ENCODE results near the gene PLXNA4. TPM values are rescaled to one million over a fixed set of nuclear protein-coding genes. Genes with fewer than 3 reads are reported as not detected.

The PLXNA4 gene
- total and polyA plus RNA-seq, 2 donors (not counting 1 experiment from before 2014, with no cell fraction given) = not detected

GRCh38 chr7:132286836-132287235 is 289.4 kb downstream of the PLXNA4 start:
- CTCF ChIA-PET = no interaction called here
- intact Hi-C loops (cut with micrococcal nuclease) = no loop called here
- Histone ChIP-seq H3K36me3 (replicated peaks in 1 of 2; ENCODE audit: control extremely low read depth in 1 of 2, control insufficient read depth in 1 of 2, extremely low read depth in 1 of 2, insufficient read depth in 2 of 2, low read length in 1 of 2) (no peaks in the 10 kb centered on the region), H3K4me2 (replicated peaks; ENCODE audit: low read depth, low read length, poor library complexity, severe bottlenecking) (no peak overlapping the region), H3K27ac (ENCODE audit: low read length in 2 of 2) (no peak overlapping the region), H3K79me2 (ENCODE audit: control insufficient read depth, insufficient read depth, low read length) (no peaks in the 10 kb centered on the region), H3K27me3 (replicated peaks in 1 of 4; ENCODE audit: control extremely low read depth in 1 of 4, control insufficient read depth in 3 of 4, insufficient read depth in 4 of 4, low read length in 3 of 4) (no peaks in the 10 kb centered on the region), H3K9ac (ENCODE audit: low read length) (no peak overlapping the region), H2AFZ (ENCODE audit: insufficient read depth, low read depth, low read length, poor library complexity, severe bottlenecking) (no peak overlapping the region), H4K20me1 (ENCODE audit: control insufficient read depth, insufficient read depth, low read length, poor library complexity, severe bottlenecking) (no peaks in the 10 kb centered on the region), H3K4me3 (ENCODE audit: control extremely low read depth in 1 of 5, extremely low read depth in 1 of 5, insufficient read depth in 1 of 5, low read depth in 2 of 5, low read length in 4 of 5) (no peak overlapping the region), H3K4me1 (ENCODE audit: control insufficient read depth in 2 of 2, insufficient read depth in 2 of 2, low read length in 2 of 2) (no peaks in the 10 kb centered on the region), H3K9me3 (ENCODE audit: control extremely low read depth in 1 of 3, control insufficient read depth in 2 of 3, insufficient read depth in 1 of 3, low read length in 2 of 3) (peaks cover 0 to 4% (median 0%) of the 10 kb centered on the region in 3 donors)
- H3K4me3 Mint-ChIP-seq = no peak overlapping the region
- no peaks in the 10 kb centered on the region for H3K4me1 Mint-ChIP-seq
- DNase-seq (no peak), ATAC-seq (ENCODE audit: low read depth) (no peak)
- POLR2A ChIA-PET = no interaction called here
- no peak overlapping the region for H3K27ac Mint-ChIP-seq
- H3K27me3 Mint-ChIP-seq = peaks cover 13% of the 10 kb centered on the region
- no peak for TF ChIP-seq EZH2 (IDR thresholded peaks at IDR 0.05; ENCODE audit: borderline replicate concordance, insufficient read depth, low read depth, low read length, poor library complexity, severe bottlenecking)
- TF ChIP-seq CTCF (IDR thresholded peaks at IDR 0.05) = no peak
- no peaks in the 10 kb centered on the region for H3K9me3 Mint-ChIP-seq (ENCODE audit: insufficient read depth)
- 76% methylated on average over 4 of the region's 5 CpGs for WGBS (ENCODE audit: insufficient coverage)

GRCh38 chr7:132280335-132280734 is 295.9 kb downstream of the PLXNA4 start:
- no peak overlapping the region for H3K9ac ChIP-seq (ENCODE audit: low read length)
- H3K27me3 Mint-ChIP-seq = no peaks in the 10 kb centered on the region
- no peaks in the 10 kb centered on the region for H3K4me1 Mint-ChIP-seq
- POLR2A ChIA-PET = no interaction called here
- H3K27me3 ChIP-seq (replicated peaks in 1 of 4; ENCODE audit: control extremely low read depth in 1 of 4, control insufficient read depth in 3 of 4, insufficient read depth in 4 of 4, low read length in 3 of 4) = no peaks in the 10 kb centered on the region
- H3K36me3 ChIP-seq (replicated peaks in 1 of 2; ENCODE audit: control extremely low read depth in 1 of 2, control insufficient read depth in 1 of 2, extremely low read depth in 1 of 2, insufficient read depth in 2 of 2, low read length in 1 of 2) = no peaks in the 10 kb centered on the region
- WGBS (ENCODE audit: insufficient coverage) = no CpG with 5 or more reads among the region's 2 CpGs
- no peak overlapping the region for H3K4me3 Mint-ChIP-seq
- ATAC-seq (ENCODE audit: low read depth) (no peak), DNase-seq (no peak)
- H3K79me2 ChIP-seq (ENCODE audit: control insufficient read depth, insufficient read depth, low read length) = no peaks in the 10 kb centered on the region
- no peaks in the 10 kb centered on the region for H3K9me3 ChIP-seq (ENCODE audit: control extremely low read depth in 1 of 3, control insufficient read depth in 2 of 3, insufficient read depth in 1 of 3, low read length in 2 of 3)
- H4K20me1 ChIP-seq (ENCODE audit: control insufficient read depth, insufficient read depth, low read length, poor library complexity, severe bottlenecking) = no peaks in the 10 kb centered on the region
- H3K27ac ChIP-seq (ENCODE audit: low read length in 2 of 2) = no peak overlapping the region
- CTCF ChIA-PET = no interaction called here
- H3K4me3 ChIP-seq (ENCODE audit: control extremely low read depth in 1 of 5, extremely low read depth in 1 of 5, insufficient read depth in 1 of 5, low read depth in 2 of 5, low read length in 4 of 5) = no peak overlapping the region
- H2AFZ ChIP-seq (ENCODE audit: insufficient read depth, low read depth, low read length, poor library complexity, severe bottlenecking) = no peak overlapping the region
- no peaks in the 10 kb centered on the region for H3K9me3 Mint-ChIP-seq (ENCODE audit: insufficient read depth)
- intact Hi-C loops (cut with micrococcal nuclease) = no loop called here
- H3K4me2 ChIP-seq (replicated peaks; ENCODE audit: low read depth, low read length, poor library complexity, severe bottlenecking) = no peak overlapping the region
- no peak overlapping the region for H3K27ac Mint-ChIP-seq
- H3K4me1 ChIP-seq (ENCODE audit: control insufficient read depth in 2 of 2, insufficient read depth in 2 of 2, low read length in 2 of 2) = no peaks in the 10 kb centered on the region
- TF ChIP-seq CTCF (IDR thresholded peaks at IDR 0.05) (no peak), EZH2 (IDR thresholded peaks at IDR 0.05; ENCODE audit: borderline replicate concordance, insufficient read depth, low read depth, low read length, poor library complexity, severe bottlenecking) (no peak)

Data from B cell (primary cell).